Smooth muscle cell (in vitro differentiated cells): Measurements from ENCODE around the gene C22orf23. TPM values are rescaled to one million over a fixed set of nuclear protein-coding genes. Genes with fewer than 3 reads are reported as not detected.

ENCODE experiments used
- DNase-seq: peaks from one replicate; lab custom pipeline; 2025; ENCODE audit not compliant: unreplicated experiment; lab: John Stamatoyannopoulos, UW
- H2AFZ ChIP-seq: fragments of 200-600 bp; sonication (generic); 2 replicates; pipeline ENCODE4 v1.6.0; 2016; ENCODE audit warnings: antibody characterized with exemption, low read depth, mild to moderate bottlenecking
- H3F3A ChIP-seq: fragments of 200-600 bp; sonication (generic); 2 replicates; pipeline ENCODE4 v1.6.0; 2017; ENCODE audit warnings: antibody characterized with exemption, low read depth
- H3K27ac ChIP-seq: fragments of 200-600 bp; sonication (generic); 2 replicates; pipeline ENCODE4 v1.5.1; 2016; ENCODE audit warnings: low read depth, mild to moderate bottlenecking
- H3K27me3 ChIP-seq: fragments of 200-600 bp; sonication (generic); 2 replicates; pipeline ENCODE4 v1.6.1; 2016; ENCODE audit warnings: low read depth, mild to moderate bottlenecking
- H3K36me3 ChIP-seq: fragments of 200-600 bp; sonication (generic); 2 replicates; pipeline ENCODE4 v1.5.1; 2016; ENCODE audit warnings: low read depth
- H3K4me1 ChIP-seq: fragments of 200-600 bp; sonication (generic); 2 replicates; pipeline ENCODE4 v1.5.1; 2016; ENCODE audit warnings: low read depth
- H3K4me2 ChIP-seq: fragments of 200-600 bp; sonication (generic); 2 replicates; pipeline ENCODE4 v1.6.0; 2016; ENCODE audit warnings: mild to moderate bottlenecking
- H3K4me3 ChIP-seq: fragments of 200-600 bp; sonication (generic); 2 replicates; pipeline ENCODE4 v1.5.1; 2016; ENCODE audit warnings: mild to moderate bottlenecking
- H3K79me2 ChIP-seq: fragments of 200-600 bp; sonication (generic); 2 replicates; pipeline ENCODE4 v1.6.0; 2016; ENCODE audit warnings: low read depth, mild to moderate bottlenecking
- H3K9ac ChIP-seq: fragments of 200-600 bp; sonication (generic); 2 replicates; pipeline ENCODE4 v1.6.0; 2016; ENCODE audit warnings: low read depth
- H3K9me3 ChIP-seq: fragments of 200-600 bp; sonication (generic); replicated peaks from 2 replicates; pipeline ENCODE4 v1.5.1; 2016; ENCODE audit warnings: low read depth
- H4K20me1 ChIP-seq: fragments of 200-600 bp; sonication (generic); 2 replicates; pipeline ENCODE4 v1.6.0; 2016; ENCODE audit warnings: low read depth
- CTCF ChIP-seq: fragments of 200-600 bp; sonication (generic); IDR thresholded peaks from 2 replicates; pipeline ENCODE4 v1.5.1; 2017; ENCODE audit warnings: borderline replicate concordance, mild to moderate bottlenecking, antibody characterized with exemption; ENCODE audit not compliant: insufficient read depth, poor library complexity, severe bottlenecking
- WGBS: methylation state at CpG from one replicate; pipeline ENCODE4 v1.1.7; 2016; ENCODE audit warnings: low lambda C conversion rate; 5-methylcytosine and 5-hydroxymethylcytosine counted together
- polyA plus RNA-seq: library from polyadenylated mRNA; unstranded; fragments of >200 nt; fragmentation: Nextera tagmentation; extraction: Ambion mirVana; gene quantifications from 2 replicates; pipeline ENCODE4 v1.2.1, GENCODE V29; 2016
- total RNA-seq: library from RNA; depleted of rRNA; stranded (reverse); fragments of >200 nt; gene quantifications from 2 replicates; pipeline ENCODE4 v1.2.3, GENCODE V29; 2014

C22orf23 gene
- total and polyA plus RNA-seq, 2 experiments from 2014 or later = 0.18 to 2.4 TPM

GRCh38 chr22:37932401-37932800 lies 21.0 kb downstream of the C22orf23 start:
- no peak for TF ChIP-seq CTCF
- Histone ChIP-seq H3K9ac (no peak overlapping the region), H3K4me2 (no peak overlapping the region), H3K27ac (no peak overlapping the region), H4K20me1 (peaks cover 24% of the 10 kb centered on the region), H3F3A (peaks cover 5% of the 10 kb centered on the region), H3K9me3 (no peaks in the 10 kb centered on the region), H3K4me1 (no peaks in the 10 kb centered on the region), H3K79me2 (no peaks in the 10 kb centered on the region), H3K27me3 (no peaks in the 10 kb centered on the region), H2AFZ (no peak overlapping the region), H3K36me3 (peaks cover 4% of the 10 kb centered on the region), H3K4me3 (no peak overlapping the region)
- WGBS = 96% methylated on average over 5 of the region's 10 CpGs
- DNase-seq = no peak

GRCh38 chr22:37931893-37932389 lies 21.5 kb downstream of the C22orf23 start:
- Histone ChIP-seq H3K27ac (no peak overlapping the region), H2AFZ (no peak overlapping the region), H3K79me2 (no peaks in the 10 kb centered on the region), H3K9me3 (no peaks in the 10 kb centered on the region), H4K20me1 (peaks cover 25% of the 10 kb centered on the region), H3K4me2 (no peak overlapping the region), H3K27me3 (no peaks in the 10 kb centered on the region), H3K4me3 (no peak overlapping the region), H3K36me3 (peaks cover 4% of the 10 kb centered on the region), H3K4me1 (no peaks in the 10 kb centered on the region), H3F3A (peaks cover 5% of the 10 kb centered on the region), H3K9ac (no peak overlapping the region)
- DNase-seq = no peak
- TF ChIP-seq CTCF = no peak
- 94% methylated on average over 6 of the region's 6 CpGs for WGBS

- H3K4me2 ChIP-seq = no peak overlapping the region
- H3F3A ChIP-seq = peaks cover 5% of the 10 kb centered on the region
- 96% methylated on average over 2 of the region's 2 CpGs for WGBS
- no peaks in the 10 kb centered on the region for H3K9me3 ChIP-seq
- no peaks in the 10 kb centered on the region for H3K79me2 ChIP-seq
- H3K27me3 ChIP-seq = no peaks in the 10 kb centered on the region
- H2AFZ ChIP-seq = no peak overlapping the region
- H3K4me3 ChIP-seq = no peak overlapping the region
- no peak for DNase-seq
- no peak for TF ChIP-seq CTCF
- no peaks in the 10 kb centered on the region for H3K4me1 ChIP-seq
- H4K20me1 ChIP-seq = peaks cover 33% of the 10 kb centered on the region
- no peak overlapping the region for H3K9ac ChIP-seq
- H3K36me3 ChIP-seq = peaks cover 4% of the 10 kb centered on the region
- H3K27ac ChIP-seq = no peak overlapping the region
Observed at GRCh38 chr22:37930952-37931440, 22.4 kb downstream of the C22orf23 start.
